Activated CD4-positive, alpha-beta T cell treated with anti-CD3 and anti-CD28 coated beads, Interleukin-2, Interleukin-6, amounts not matched to agents 100 ng/mL and 50 ng/mL, durations not matched to agents 16 hours and 8 hours (primary cell): ENCODE results near the gene ARSA.
"Not testable (repeated sequence)": the region's sequence is repeated elsewhere in the genome, so short reads cannot be mapped to it uniquely, and the experiment has no call there.

ENCODE experiments used
- DNase-seq: peaks from one replicate; pipeline ENCODE4 v3.0.0-alpha.2; 2020

The ARSA gene

DNA sequence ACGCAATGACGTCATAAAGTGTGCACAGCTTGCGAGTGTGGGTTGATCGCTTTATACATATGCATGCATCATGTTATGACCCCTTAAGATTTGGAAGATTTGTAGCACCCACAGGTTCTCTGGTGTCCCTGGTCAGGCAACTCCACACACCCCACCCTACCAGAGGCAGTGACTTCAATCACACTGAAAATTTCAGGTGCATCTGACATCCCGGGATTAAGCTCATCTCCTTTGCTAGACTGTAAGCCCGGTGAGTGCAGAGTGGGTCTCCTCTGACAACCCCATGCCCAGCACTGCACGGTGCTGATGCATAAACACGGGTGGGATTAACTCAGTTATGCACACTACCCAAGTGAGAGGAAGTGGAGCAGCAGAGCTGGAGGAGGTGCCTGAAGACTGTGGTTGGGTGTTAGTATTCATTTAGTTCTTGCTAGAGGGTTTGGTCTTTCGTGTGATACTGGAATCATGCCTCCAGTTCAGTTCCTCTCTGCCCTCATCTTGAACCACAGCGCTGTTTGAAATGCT lies 6.5 kb downstream of the ARSA start:
- DNase-seq, result peak; percentile 85

DNA sequence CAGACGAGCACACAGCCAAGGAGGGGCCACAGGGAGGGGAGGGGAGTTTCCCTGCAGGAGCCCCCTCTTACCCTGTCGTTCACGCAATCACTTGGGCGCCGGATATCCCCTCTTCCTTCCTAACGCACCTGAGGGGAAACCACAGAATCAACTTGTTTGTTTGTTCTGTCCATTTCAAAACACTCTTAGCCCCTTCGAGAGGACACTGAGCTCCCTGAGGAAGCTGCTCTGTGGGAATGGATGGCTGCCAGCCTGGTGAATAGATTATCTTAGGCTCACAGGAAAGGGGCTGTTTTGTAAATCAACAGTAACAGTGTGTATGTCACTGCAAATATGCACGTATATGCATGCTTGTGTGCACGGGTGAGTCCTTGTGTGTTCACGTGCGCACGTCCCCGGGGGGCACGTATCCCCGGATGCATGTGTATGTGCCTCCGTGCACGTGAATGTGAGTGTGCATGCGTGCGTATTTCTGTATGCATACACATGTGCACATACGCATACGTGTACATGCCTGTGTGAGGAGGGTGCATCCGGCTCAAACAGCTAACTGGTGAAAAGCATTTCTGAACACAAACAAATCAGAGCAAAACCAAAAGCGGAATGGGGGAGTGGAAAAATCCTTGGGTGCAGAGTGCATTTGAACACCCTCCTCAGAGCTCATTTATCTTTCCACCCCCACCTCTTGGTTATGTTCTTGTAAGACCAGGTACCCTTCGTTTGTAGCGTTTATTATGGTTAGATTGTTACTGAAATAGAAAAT lies 7.2 kb downstream of the ARSA start:
- DNase-seq, result peak; percentile 83

DNA sequence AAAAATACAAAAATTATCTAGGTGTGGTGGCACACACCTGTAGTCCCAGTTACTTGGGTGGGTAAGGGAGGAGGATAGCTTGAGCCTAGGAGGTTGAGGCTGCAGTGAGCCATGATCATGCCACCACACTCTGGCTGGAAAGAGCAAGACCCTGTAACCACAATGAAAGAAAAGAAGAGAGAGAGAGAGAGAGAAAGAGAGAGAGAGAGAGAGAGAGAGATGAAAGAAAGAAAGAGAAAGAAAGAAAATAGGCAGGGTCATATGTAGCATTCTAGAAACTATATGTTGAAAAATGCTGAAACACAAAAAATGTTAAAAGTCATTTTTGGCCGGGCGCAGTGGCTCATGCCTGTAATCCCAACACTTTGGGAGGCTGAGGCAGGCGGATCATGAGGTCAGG lies 13.7 kb downstream of the ARSA start:
- DNase-seq, result not testable (repeated sequence)

DNA sequence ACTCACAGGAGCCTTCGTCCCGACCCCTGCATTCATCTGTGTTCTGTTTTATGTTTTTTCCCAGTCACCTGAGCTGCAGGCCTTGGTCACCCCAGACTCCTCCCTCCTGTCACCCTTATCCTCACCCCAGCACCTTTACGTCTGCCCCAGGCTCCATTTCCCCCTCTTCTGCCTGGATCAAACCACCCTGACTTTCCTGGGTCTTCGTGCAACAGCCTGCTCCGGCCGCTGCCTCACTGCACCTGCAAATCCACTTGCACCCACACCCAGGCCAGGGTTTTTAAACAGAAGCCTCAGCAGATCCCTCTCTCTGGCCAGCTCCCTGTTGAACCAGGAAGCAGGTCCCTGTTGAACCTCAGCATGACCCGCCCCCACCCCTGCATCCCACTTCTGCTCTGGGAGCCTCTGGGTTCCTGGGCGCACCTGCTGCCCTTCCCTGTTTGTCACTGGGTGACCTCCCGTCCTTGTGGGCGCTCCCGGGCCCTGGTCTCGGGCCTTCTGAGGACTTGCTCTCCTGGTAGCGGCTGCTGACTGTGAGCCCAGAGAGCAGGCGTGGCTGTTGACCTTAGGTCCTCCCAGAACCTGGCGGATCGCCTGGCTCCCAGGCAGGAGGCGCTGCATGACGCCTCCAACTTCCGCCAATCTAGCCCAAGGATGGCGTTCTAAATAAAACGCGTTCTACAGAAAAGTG lies 14.5 kb downstream of the ARSA start:
- no peak for DNase-seq

DNA sequence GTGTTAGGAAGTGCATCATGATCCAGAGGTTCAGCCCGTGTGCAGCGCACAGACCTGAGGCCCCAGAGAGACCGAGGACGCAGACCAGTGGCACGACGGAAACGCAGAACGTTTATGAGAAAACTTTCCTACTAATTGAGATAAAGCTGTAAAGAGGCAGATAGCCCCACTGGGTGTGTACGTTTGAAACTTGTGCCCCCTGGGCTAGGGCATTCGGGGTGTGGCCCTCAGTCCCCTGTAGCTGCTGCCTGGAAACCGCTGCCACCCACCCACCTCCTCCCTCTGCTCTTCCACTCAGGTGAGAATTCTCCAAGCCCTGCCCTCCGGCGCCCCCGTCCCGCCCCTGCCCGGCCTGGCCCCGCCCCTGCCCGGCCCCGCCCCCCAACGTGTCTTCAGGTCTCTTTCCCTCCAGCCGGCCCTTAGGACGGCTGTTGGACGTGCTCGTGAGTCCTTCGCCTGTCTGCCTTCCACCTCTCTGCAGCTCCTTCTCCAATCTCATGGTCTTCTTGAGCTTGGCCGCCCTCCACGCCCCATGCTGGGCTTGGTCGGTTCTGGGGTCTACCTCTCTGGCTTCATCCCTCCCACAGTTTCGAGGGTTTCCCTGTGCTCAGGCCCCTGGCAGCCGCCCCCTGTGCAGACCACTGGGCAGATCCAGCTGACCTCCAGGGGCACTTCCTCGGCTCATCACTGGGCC lies 15.3 kb downstream of the ARSA start:
- peak; percentile 28 for DNase-seq

DNA sequence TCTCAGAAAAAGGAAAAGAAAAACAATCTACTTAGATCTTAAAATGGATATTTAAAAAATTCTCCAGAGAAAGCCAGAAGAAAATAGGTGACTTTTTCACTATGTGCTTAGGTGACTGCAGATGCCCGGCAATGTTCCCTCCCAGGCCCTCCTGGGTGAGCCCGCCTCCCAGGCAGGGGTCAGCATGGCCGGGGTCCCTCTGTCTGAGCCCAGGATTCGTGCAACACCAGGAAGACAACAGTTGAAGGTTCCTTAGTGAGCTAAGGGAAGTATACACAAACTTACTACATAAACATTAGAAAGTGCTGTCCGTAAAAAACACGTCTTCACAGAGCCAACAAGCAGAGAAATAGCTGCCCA lies 15.8 kb downstream of the ARSA start:
- DNase-seq, result no peak

DNA sequence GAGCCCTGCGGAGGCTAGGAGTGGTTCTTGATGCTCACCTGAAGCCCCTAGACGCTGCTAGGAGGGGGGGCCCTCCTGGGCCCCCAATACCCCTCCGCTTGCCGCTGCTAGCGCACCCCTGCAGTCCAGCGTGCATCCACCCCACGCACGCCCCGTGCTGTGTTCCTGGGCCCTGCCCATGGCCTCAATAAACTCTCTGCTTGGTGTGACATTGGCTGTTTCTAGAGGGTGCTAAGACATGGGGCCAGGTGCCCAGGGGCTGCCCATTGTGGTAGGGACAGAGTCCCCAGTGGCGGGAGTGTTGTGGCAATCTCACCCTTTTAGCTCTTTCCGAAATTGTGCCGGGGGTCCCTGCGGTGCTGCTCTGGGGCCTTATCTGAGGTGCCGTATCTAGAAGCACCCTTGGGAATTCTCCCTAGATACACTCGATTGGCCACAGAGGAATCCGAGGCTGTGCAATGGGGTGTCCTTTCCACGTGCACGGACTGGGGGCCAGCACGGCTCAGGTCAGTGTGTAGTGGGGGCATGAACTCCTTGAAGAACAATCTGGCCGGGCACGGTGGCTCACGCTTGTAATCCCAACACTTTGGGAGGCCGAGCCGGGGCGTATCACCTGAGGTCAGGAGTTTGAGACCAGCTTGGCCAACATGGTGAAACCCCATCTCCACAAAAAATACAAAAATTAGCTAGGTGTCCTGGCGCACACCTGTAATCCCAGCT lies 16.5 kb downstream of the ARSA start:
- DNase-seq, result no peak

DNA sequence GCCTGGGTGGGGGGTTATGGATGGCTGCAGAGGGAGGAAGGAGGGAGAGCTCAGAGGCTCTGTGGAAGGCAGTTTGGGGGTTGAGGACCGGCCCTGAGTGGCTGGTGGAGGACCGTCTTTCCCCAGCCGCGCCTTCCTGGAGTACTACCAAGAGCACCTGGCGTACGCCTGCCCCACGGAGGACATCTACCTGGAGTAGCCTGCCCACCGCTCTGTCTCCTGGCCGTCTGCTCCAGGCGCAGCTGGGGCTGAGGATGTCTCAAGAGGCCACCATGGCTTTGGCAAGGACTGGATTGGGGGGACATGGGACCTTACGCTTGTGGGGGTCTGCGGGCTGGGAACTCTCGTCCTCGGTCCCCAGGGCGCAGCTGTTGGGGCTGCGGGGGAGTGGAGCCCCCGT lies 17.4 kb downstream of the ARSA start:
- no peak for DNase-seq

DNA sequence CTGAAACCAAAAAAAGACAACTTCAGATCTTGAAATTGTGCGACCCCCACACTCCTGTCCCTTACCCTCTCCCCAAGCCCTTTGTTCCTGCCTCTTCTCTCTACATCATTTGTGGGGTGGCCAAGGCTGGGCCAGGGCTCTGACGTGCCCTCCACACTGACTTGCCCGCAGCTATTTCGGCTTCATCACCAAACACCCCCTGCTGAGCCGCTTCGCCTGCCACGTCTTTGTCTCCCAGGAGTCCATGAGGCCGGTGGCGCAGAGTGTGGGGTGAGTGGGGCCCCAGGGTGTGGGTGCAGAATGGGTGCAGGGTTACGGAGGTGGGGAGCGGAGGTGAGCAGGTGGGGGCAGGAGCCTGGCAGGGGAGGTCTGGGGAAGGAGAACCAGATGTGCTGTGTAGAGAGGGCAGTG lies 17.9 kb downstream of the ARSA start:
- DNase-seq, result no peak

DNA sequence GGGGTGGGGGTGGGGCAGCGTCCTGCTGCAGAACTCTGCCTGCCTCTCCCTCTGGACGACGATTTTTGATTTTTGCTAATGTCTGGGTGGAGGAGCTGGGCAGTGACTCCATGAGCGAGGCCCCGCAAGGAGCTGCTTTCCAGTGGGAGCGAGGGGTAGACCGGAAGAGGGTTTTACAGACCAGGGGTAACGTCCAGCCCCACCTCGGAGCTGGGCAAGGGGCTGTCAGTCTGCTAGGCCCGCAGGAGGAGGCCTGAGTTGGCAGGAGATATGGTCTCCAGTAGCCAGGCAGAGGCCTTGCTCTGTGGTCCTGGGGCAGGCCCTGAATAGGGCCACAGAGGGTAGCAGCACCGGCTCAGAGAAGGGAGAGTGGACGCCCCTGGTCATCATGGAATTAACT lies 18.4 kb downstream of the ARSA start:
- no peak for DNase-seq

DNA sequence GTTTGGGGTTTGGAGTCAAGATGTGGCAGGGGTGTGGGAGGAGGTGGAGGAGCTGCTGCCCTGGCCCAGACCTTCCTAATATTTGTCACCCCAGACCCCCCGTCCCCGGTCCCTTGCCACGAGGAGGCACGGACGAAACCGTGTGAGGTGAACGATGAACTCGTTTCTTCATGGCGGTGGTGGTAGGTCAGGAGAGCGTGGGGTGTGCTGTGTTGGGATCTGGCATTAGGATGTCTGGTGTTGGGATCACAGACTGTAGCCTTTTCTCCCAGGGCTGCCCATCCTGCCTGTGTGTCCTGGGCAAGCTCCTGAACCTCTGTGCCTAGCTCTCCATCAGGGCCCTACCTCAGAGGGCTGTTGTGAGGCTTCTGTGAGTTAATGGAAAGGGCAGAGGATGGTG lies 19.0 kb downstream of the ARSA start:
- DNase-seq, result no peak

DNA sequence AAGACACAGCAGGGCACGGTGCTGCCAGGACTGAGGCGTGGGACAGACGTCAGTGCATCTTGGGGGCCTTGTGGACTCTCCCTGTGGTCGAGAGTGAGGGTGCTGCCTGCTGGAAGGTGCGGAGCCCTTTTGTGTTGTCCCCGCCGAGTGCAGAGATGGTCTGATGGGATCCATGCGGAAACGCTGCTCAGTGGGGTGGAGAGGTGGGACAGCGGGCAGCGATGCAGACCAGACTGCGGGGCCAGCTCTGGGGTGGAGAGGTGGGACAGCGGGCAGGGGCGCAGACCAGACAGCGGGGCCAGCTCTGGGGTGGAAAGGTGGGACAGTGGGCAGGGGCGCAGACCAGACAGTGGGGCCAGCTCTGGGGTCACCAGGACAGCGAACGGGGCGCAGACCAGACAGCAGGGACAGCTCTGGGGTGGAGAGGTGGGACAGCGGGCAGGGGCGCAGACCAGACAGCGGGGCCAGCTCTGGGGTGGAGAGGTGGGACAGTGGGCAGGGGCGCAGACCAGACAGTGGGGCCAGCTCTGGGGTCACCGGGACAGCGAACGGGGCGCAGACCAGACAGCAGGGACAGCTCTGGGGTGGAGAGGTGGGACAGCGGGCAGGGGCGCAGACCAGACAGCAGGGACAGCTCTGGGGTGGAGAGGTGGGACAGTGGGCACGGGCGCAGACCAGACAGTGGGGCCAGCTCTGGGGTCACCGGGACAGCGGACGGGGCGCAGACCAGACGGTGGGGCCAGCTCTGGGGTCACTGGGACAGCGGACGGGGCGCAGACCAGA lies 19.7 kb downstream of the ARSA start:
- not testable (repeated sequence) for DNase-seq

DNA sequence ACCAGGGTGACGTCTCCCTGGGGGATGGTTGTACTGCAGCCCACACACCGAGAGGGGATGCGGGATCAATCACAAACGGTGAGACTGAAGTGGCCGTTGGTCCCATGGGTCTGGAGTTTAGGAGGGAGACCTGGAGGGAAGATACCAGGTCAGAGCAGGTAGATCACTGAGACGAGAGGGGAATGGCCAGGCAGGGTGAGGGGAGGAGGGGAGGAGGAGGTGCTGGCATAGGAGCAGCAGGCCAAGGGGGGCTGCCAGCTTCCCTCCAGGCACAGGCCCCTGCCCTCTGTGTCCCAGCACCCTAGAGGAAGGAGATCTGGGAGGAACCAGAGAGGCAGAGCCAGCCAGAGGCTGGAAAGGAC lies 20.3 kb downstream of the ARSA start:
- no peak for DNase-seq

DNA sequence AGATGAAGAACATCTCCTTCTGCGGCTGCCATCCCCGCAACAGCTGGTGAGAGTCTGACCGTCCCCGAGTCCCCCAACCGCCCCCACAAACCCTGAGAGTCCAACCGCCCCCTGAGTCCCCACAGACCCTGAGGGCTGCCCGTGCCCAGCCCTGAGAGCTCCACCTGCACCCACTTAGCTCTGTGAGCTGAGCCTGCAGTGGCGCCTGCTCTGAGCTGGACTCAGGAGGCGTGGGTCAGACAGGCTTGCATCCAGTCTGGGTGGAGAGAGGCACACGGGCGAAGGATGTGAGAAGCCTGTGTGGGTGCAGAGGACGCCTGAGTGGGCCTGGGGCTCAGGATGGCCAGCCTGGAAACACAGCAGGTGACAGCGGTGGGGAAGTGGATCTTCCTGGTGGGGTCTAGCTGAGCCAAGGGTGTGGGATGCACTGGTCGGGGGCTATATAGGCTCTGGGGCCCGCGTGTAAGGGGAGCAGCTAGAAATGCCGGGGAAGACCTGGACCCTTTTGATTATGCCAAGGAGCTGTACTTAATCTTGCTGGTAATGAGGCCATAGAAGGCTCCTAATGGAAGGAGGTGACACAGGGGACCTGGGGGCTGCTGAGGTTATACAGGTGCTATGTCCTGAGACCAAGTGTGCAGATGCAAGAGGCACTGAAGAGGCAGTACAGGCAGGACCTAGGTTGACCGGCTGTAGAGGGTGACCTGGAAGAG lies 20.9 kb downstream of the ARSA start:
- DNase-seq, result no peak

DNA sequence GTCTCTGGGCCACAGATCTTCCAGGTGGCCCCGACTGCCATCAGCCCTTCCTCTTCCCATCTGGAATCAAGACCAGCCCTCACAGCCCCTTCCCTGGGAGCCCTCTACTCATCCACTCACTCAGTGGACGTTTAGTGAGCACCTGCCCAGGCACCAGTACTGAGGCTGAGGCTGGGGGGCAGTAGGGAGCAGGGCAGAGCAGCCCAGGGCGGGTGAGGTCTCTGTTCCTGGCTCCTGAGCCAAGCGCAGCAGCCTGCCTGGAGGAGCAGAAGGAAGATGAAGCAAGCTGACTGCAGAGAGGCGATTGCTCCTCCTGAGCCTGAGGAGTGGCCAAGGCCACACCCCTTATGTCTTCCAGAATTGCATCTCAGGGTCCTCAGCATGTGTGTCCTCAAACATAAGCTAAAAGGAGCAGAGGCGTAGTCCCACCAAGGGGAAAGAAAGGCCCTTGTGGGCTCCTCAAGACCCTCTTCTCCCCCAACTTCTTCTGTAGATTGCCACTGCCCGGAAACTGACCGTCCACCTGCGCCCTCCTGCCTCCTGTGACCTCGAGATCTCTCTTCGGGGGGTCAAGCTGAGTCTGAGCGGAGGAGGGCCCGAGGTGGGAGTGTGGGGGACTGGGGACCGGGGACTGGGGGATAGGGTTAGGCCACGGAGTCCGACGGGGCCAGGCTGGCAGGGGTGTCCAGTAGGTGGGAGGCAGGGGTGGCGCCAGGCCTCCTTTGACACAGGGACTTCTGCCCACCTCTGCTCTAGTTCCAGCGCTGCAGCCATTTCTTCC lies 21.6 kb downstream of the ARSA start:
- no peak for DNase-seq

DNA sequence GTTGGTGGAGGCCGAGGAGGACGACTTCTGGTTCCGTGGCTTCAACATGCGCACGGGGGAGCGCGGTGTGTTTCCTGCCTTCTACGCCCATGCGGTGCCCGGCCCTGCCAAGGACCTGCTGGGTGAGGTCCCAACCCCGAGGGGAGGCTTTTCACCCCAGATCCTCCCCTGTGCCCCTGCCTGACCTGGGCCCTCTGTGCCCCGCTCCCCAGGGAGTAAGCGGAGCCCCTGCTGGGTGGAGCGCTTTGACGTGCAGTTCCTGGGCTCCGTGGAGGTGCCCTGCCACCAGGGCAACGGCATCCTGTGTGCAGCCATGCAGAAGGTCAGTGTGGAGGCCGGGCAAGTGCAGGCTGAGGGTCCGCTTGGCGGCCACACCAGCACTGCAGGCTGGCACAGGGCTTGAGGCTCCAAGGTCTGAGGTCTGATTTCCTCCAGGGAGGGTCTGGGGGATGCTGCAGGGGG lies 22.3 kb downstream of the ARSA start:
- DNase-seq, result no peak

DNA sequence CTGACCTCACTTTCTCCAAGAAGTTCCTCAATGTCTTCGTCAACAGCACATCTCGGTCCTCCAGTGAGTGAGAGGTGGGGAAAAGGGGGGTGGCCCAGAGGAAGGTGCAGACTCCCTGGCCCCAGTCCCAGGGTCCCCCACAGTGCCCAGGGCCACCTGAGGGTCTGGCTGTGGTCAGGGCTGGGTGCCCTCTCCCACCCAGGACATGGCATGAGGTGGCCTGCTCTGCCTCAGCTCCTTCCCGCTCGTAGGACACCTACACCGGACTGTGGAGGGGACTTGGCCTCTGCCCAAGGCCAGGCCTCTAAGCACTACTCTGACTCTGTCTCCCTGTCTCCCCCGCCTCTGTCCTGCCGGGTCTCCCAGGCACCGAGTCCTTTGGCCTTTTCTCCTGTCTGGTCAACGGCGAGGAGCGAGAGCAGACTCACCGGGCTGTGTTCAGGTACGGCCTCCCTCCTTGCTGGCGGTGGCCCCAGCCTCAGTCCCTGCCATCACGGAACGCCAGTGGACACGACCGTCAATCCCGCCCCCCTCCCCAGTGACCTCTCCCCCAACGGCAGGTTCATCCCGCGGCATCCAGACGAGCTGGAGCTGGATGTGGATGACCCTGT lies 22.8 kb downstream of the ARSA start:
- DNase-seq, result no peak

DNA sequence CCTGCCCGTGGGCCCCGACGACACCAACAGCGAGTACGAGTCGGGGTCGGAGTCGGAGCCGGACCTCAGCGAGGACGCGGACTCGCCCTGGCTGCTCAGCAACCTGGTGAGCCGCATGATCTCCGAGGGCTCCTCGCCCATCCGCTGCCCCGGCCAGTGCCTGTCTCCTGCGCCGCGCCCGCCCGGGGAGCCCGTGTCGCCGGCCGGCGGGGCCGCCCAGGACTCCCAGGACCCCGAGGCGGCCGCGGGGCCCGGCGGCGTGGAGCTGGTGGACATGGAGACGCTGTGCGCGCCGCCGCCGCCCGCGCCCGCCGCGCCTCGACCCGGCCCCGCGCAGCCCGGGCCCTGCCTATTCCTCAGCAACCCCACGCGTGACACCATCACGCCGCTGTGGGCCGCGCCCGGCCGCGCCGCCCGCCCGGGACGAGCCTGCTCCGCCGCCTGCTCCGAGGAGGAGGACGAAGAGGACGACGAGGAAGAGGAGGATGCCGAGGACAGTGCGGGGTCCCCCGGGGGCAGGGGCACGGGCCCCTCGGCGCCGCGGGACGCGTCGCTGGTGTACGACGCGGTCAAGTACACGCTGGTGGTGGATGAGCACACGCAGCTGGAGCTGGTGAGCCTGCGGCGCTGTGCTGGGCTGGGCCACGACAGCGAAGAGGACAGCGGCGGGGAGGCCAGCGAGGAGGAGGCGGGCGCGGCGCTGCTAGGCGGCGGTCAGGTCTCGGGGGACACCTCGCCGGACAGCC lies 23.5 kb downstream of the ARSA start:
- no peak for DNase-seq

DNA sequence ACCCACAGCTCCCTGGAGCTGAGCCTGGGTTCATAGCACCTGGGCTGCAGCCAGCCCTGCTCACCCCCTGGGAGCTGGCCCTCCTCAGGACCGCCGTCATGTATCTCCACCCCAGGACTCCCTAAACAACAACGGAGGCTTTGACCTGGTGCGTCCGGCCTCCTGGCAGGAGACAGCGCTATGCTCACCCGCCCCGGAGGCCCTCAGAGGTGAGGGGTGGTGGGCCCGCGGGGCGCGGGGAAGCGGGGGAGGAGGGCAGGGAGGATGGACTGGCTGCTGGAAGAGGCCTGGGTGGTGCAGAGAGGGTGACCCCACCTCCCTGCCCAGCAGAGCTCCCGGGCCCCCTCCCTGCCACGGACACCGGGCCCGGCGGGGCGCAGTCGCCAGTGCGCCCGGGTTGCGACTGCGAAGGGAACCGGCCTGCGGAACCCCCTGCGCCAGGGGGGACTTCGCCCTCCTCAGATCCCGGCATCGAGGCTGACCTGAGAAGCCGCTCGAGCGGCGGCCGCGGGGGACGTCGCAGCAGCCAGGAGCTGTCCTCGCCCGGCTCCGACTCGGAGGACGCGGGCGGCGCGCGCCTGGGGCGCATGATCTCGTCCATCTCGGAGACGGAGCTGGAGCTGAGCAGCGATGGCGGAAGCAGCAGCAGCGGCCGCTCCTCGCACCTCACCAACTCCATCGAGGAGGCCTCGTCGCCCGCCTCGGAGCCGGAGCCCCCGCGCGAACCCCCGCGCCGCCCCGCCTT lies 24.3 kb downstream of the ARSA start:
- DNase-seq, result no peak
